Measurements from ENCODE around the gene NAA60.

DNA sequence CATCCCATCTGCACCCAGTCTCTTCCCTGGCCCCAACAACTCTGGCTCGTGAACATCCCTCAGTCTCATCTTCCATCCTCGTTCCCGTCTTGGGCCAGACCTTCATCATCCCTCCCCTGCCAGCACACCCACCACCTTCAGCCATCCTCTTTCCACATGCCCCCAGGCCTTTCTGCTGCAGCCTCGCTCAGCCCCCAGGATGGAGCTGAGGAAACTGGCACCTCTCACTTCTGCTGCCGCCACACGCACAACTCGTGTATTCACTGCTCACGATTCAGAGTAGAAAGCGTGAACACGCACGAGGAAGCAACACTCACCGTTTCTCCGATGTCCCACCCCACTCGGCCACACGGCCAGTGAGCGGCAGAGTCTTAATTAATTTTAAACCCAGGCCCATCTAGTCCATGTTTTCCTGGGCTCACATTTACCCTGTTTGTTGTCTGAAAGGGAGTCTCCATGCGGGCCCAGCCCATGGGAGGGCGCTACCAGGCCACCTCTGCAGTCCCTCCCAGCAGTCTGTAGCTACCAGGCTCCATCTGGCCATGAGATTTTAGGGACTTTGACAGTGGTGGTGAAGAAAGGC is 39.3 kb downstream of the NAA60 start:
- TF ChIP-seq, protein P1, sequence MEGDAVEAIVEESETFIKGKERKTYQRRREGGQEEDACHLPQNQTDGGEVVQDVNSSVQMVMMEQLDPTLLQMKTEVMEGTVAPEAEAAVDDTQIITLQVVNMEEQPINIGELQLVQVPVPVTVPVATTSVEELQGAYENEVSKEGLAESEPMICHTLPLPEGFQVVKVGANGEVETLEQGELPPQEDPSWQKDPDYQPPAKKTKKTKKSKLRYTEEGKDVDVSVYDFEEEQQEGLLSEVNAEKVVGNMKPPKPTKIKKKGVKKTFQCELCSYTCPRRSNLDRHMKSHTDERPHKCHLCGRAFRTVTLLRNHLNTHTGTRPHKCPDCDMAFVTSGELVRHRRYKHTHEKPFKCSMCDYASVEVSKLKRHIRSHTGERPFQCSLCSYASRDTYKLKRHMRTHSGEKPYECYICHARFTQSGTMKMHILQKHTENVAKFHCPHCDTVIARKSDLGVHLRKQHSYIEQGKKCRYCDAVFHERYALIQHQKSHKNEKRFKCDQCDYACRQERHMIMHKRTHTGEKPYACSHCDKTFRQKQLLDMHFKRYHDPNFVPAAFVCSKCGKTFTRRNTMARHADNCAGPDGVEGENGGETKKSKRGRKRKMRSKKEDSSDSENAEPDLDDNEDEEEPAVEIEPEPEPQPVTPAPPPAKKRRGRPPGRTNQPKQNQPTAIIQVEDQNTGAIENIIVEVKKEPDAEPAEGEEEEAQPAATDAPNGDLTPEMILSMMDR (IDR thresholded peaks at IDR 0.05) = no peak
- TF ChIP-seq POLR2A (IDR thresholded peaks at IDR 0.05) = no peak

Measured in Peyer's patch (tissue), 4 donors.